Hepatocyte (in vitro differentiated cells): ENCODE measurements around the gene PPP1R9A. TPM values are rescaled to one million over a fixed set of nuclear protein-coding genes. Genes with fewer than 3 reads are reported as not detected.

Experiments
- DNase-seq: peaks from one replicate; pipeline ENCODE4 v3.0.0-alpha.2; 2016; ENCODE audit warnings: low spot score
- H2AFZ ChIP-seq: fragments of 200-600 bp; sonication (generic); 2 replicates; pipeline ENCODE4 v1.6.0; 2016; ENCODE audit warnings: antibody characterized with exemption, mild to moderate bottlenecking
- H3K27ac ChIP-seq: fragments of 200-600 bp; sonication (generic); 2 replicates; pipeline ENCODE4 v1.5.1; 2016; ENCODE audit warnings: mild to moderate bottlenecking
- H3K27me3 ChIP-seq: fragments of 200-600 bp; sonication (generic); 2 replicates; pipeline ENCODE4 v1.6.1; 2016
- H3K36me3 ChIP-seq: fragments of 200-600 bp; sonication (generic); replicated peaks from 2 replicates; pipeline ENCODE4 v1.5.1; 2016; ENCODE audit warnings: low read depth; ENCODE audit not compliant: insufficient read depth
- H3K4me1 ChIP-seq: fragments of 200-600 bp; sonication (generic); 2 replicates; pipeline ENCODE4 v1.5.1; 2016; ENCODE audit warnings: mild to moderate bottlenecking, moderate library complexity; ENCODE audit not compliant: insufficient read depth
- H3K4me2 ChIP-seq: fragments of 200-600 bp; sonication (generic); 2 replicates; pipeline ENCODE4 v1.6.0; 2016
- H3K4me3 ChIP-seq: fragments of 200-600 bp; sonication (generic); 2 replicates; pipeline ENCODE4 v1.5.1; 2016; ENCODE audit warnings: mild to moderate bottlenecking
- H3K79me2 ChIP-seq: fragments of 200-600 bp; sonication (generic); 2 replicates; pipeline ENCODE4 v1.6.0; 2017; ENCODE audit warnings: mild to moderate bottlenecking
- H3K9me2 ChIP-seq: fragments of 200-600 bp; sonication (generic); replicated peaks from 2 replicates; pipeline ENCODE4 v1.6.0; 2017; ENCODE audit warnings: mild to moderate bottlenecking; ENCODE audit not compliant: insufficient read depth
- H3K9me3 ChIP-seq: fragments of 200-600 bp; sonication (generic); 2 replicates; pipeline ENCODE4 v1.5.1; 2016; ENCODE audit warnings: low read depth, mild to moderate bottlenecking
- H4K20me1 ChIP-seq: fragments of 200-600 bp; sonication (generic); 2 replicates; pipeline ENCODE4 v1.6.0; 2016; ENCODE audit warnings: mild to moderate bottlenecking; ENCODE audit not compliant: insufficient read depth, poor library complexity, severe bottlenecking
- EZH2 ChIP-seq: fragments of 200-600 bp; sonication (generic); IDR thresholded peaks from 2 replicates; pipeline ENCODE4 v1.6.1; 2016; ENCODE audit warnings: antibody characterized with exemption, mild to moderate bottlenecking, borderline replicate concordance
- EZH2phosphoT487 ChIP-seq: fragments of 200-600 bp; sonication (generic); IDR thresholded peaks from one replicate; pipeline ENCODE4 v1.6.1; 2018; ENCODE audit warnings: antibody characterized with exemption, mild to moderate bottlenecking, low read depth, moderate library complexity; ENCODE audit not compliant: unreplicated experiment, severe bottlenecking
- WGBS: methylation state at CpG from one replicate; pipeline ENCODE4 v1.1.6; 2016; ENCODE audit warnings: low lambda C conversion rate; ENCODE audit errors: missing lambda C conversion rate; 5-methylcytosine and 5-hydroxymethylcytosine counted together
- polyA plus RNA-seq: library from polyadenylated mRNA; unstranded; fragments of >200 nt; fragmentation: Nextera tagmentation; extraction: Ambion mirVana; gene quantifications from 2 replicates; pipeline ENCODE4 v1.2.1, GENCODE V29; 2016
- total RNA-seq: library from RNA; depleted of rRNA; stranded (reverse); fragments of >200 nt; gene quantifications from 2 replicates; pipeline ENCODE4 v1.2.3, GENCODE V29; 2014
- TF ChIP-seq, protein P1 (sequence below): fragments of 200-600 bp; sonication (generic); IDR thresholded peaks from 2 replicates; pipeline ENCODE4 v1.5.1; 2016; ENCODE audit warnings: antibody characterized with exemption, mild to moderate bottlenecking; ENCODE audit not compliant: poor library complexity

Gene PPP1R9A
- total and polyA plus RNA-seq, 2 experiments from 2014 or later, result 11.7 to 25.7 TPM

DNA sequence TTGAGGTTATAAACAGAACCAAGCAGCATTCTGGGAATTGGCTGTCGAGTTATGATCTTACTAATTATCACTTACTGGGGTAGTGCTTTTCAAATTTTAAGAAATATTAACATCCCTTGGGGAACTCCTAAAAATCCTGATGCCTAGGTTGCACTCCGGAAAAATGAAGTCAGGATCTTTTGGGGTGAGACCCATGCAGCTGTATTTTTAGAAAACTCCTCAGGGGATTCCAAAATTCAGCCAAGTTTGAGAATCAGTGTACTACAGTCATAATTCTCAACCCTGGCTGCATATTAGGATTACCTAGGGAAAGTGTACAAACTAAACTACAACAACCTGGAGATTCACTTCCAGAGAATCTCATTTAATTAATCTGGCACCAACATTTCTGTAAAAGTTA is 17.2 kb upstream of the PPP1R9A start:
- WGBS, result 91% methylated on average over 2 of the region's 2 CpGs
- H3K36me3 ChIP-seq, result no peaks in the 10 kb centered on the region
- H3K27ac ChIP-seq, result no peak overlapping the region
- H4K20me1 ChIP-seq, result no peaks in the 10 kb centered on the region
- no peak overlapping the region for H2AFZ ChIP-seq
- DNase-seq, result no peak
- no peaks in the 10 kb centered on the region for H3K4me1 ChIP-seq
- no peak for TF ChIP-seq EZH2phosphoT487
- TF ChIP-seq, protein P1, sequence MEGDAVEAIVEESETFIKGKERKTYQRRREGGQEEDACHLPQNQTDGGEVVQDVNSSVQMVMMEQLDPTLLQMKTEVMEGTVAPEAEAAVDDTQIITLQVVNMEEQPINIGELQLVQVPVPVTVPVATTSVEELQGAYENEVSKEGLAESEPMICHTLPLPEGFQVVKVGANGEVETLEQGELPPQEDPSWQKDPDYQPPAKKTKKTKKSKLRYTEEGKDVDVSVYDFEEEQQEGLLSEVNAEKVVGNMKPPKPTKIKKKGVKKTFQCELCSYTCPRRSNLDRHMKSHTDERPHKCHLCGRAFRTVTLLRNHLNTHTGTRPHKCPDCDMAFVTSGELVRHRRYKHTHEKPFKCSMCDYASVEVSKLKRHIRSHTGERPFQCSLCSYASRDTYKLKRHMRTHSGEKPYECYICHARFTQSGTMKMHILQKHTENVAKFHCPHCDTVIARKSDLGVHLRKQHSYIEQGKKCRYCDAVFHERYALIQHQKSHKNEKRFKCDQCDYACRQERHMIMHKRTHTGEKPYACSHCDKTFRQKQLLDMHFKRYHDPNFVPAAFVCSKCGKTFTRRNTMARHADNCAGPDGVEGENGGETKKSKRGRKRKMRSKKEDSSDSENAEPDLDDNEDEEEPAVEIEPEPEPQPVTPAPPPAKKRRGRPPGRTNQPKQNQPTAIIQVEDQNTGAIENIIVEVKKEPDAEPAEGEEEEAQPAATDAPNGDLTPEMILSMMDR, result no peak
- TF ChIP-seq EZH2, result no peak
- H3K27me3 ChIP-seq, result no peaks in the 10 kb centered on the region
- no peaks in the 10 kb centered on the region for H3K79me2 ChIP-seq
- no peak overlapping the region for H3K4me2 ChIP-seq
- H3K9me2 ChIP-seq, result no peaks in the 10 kb centered on the region
- no peaks in the 10 kb centered on the region for H3K9me3 ChIP-seq
- no peak overlapping the region for H3K4me3 ChIP-seq

- no peak overlapping the region for H2AFZ ChIP-seq
- no peak for DNase-seq
- no peak overlapping the region for H3K27ac ChIP-seq
- WGBS, result 92% methylated on average over 6 of the region's 6 CpGs
- no peaks in the 10 kb centered on the region for H3K36me3 ChIP-seq
- TF ChIP-seq EZH2phosphoT487, result no peak
- no peak for TF ChIP-seq EZH2
- no peaks in the 10 kb centered on the region for H3K79me2 ChIP-seq
- H3K4me1 ChIP-seq, result no peaks in the 10 kb centered on the region
- no peak overlapping the region for H3K4me3 ChIP-seq
- H3K9me3 ChIP-seq, result no peaks in the 10 kb centered on the region
- H4K20me1 ChIP-seq, result no peaks in the 10 kb centered on the region
- no peaks in the 10 kb centered on the region for H3K27me3 ChIP-seq
- no peak overlapping the region for H3K4me2 ChIP-seq
- H3K9me2 ChIP-seq, result no peaks in the 10 kb centered on the region
Measured at GRCh38 chr7:94893661-94894060, 13.7 kb upstream of the PPP1R9A start.

GRCh38 chr7:94897541-94897940 is 9.9 kb upstream of the PPP1R9A start:
- TF ChIP-seq EZH2, result no peak
- TF ChIP-seq, protein P1, result no peak
- no peak for TF ChIP-seq EZH2phosphoT487
- no peaks in the 10 kb centered on the region for H3K36me3 ChIP-seq
- no peak overlapping the region for H3K4me2 ChIP-seq
- no peaks in the 10 kb centered on the region for H3K4me1 ChIP-seq
- H3K27ac ChIP-seq, result no peak overlapping the region
- no peak overlapping the region for H2AFZ ChIP-seq
- H3K4me3 ChIP-seq, result no peak overlapping the region
- H4K20me1 ChIP-seq, result no peaks in the 10 kb centered on the region
- no peak for DNase-seq
- H3K9me3 ChIP-seq, result no peaks in the 10 kb centered on the region
- H3K79me2 ChIP-seq, result no peaks in the 10 kb centered on the region
- WGBS, result 92% methylated on average over 1 of the region's 1 CpG
- no peaks in the 10 kb centered on the region for H3K27me3 ChIP-seq
- H3K9me2 ChIP-seq, result no peaks in the 10 kb centered on the region

- H3K36me3 ChIP-seq, result no peaks in the 10 kb centered on the region
- no peak for DNase-seq
- no peaks in the 10 kb centered on the region for H3K4me1 ChIP-seq
- H2AFZ ChIP-seq, result no peak overlapping the region
- no peaks in the 10 kb centered on the region for H3K9me2 ChIP-seq
- H3K4me3 ChIP-seq, result no peak overlapping the region
- no peaks in the 10 kb centered on the region for H3K79me2 ChIP-seq
- no peak overlapping the region for H3K27ac ChIP-seq
- no peaks in the 10 kb centered on the region for H3K9me3 ChIP-seq
- no peak overlapping the region for H3K4me2 ChIP-seq
- H3K27me3 ChIP-seq, result no peaks in the 10 kb centered on the region
- TF ChIP-seq, protein P1, result no peak
- no peak for TF ChIP-seq EZH2phosphoT487
- TF ChIP-seq EZH2, result no peak
- H4K20me1 ChIP-seq, result no peaks in the 10 kb centered on the region
Measured at GRCh38 chr7:94898340-94898739, 9.1 kb upstream of the PPP1R9A start.
